Stimulated activated CD8-positive, alpha-beta memory T cell treated with anti-CD3 and anti-CD28 coated beads, Interleukin-4, amount 100 ng/mL, for 24 hours (primary cell): ENCODE results near the gene HABP2.

ENCODE experiments used
- DNase-seq: peaks from one replicate; pipeline ENCODE4 v3.0.0-alpha.2; 2020; ENCODE audit warnings: low read depth

The HABP2 gene

DNA sequence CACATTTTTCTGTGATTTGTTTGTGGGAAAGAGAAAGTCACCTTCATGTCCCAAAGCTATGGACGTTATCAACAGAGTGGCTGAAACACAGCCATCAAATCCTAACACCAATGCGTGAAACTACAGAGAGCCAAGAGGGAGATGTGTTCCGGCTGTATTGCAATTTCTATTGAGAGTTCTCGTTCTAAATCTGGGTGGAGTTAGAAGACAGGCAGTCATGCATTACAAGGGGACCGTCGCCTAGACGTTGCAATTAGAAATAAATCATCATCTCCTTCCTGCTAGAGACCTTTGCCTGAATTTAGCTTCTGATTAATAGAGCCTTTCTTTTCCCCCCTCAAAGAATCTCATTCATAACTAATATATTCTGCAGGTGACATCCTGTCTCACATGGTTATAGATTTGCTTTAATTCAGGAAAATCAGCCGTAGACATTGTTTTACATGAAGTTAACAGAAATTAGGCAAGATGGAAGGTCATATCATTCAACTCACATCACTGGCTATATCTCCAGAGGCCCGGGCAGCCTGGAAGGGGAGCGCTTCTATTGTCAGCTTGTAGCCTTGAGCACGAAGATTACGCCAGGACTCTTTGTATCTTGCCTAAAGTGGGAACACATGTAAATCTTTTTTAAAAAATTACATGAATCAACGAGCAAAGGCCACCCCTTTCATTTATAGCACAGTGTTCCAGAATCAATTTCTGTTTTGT is 52.6 kb downstream of the HABP2 start:
- DNase-seq: no peak

DNA sequence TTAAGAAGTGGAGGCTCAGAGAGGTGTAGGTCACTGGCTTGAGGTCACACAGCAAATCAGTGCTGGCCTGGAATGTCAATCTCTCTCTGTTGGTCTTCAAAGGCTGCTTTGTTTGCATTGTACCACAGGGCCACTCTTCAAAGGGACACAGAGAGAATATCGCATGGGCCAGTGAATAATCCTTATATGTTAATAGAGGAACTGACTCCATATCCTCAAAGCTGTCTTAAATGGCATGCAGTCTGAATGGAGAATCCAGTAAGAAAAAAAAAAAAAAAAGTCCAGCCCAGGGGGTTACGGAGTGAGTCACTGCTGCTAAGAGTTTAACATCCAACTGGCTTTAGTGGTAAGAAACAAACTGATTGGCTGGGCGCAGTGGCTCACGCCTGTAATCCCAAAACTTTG is 56.9 kb downstream of the HABP2 start:
- no peak for DNase-seq

DNA sequence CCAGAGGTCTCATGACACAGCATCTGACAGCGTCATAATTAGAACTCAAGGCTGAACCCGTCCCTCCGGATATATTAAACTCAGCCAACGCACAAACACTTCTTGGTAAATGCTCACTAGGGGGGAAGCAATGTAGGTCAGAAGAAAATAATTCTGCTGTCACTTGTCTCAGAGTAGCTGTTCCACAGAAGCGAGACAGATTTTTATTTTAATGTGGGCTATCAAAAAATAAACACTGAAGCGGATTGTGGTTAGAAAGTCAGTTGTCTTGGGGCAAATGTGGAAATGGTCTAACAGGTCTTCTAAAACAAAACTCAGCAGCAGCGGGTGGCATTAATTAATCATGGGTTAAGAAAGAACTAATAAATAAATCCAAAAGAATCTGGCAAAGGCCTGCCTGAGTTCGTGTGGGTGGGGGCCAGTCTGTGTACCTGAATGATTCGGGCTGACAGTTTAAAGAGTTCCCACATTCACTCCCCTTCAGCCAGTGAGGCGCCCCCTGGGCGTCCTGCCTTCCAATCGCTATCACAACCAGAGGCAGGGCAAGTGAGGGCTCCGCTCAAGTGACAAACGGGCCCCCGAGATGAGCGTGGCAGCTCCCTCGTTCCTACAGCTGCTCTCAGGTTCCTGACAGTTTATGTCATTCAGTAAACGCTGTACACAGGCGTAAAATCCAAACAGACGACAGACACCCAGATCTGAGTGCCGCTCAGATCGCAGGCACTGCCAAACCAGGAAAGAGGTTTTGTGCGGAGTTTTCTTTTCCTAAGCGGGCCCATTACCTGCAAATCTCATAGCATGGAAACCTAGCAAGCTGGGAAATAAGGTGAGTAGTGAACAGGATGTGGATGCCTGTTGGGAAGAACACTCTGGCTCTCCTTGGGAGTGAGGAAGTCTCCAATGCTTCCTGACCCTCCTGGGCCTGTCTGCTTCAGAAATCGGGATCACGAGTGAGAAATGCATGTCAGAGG is 58.1 kb downstream of the HABP2 start:
- no peak for DNase-seq

DNA sequence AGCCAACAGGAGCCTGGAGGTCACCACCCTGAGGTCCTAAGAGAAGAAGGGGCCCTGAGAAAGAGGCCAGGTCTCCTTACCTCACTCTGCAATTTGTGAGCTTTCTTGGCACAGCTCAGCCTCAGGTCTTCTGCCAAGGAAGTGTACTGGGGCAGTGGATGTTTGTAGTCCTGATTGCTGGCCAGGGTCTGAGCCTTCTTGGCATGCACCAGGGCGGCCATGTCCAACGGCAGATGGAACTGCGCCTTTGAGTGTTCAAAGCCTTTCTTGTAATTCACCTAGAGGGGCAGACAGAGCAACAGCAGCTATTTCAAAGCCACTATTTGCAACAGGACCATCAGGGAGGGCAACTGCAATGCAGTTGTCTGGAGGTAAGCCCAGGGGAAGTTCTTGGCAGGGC is 59.3 kb downstream of the HABP2 start:
- no peak for DNase-seq

DNA sequence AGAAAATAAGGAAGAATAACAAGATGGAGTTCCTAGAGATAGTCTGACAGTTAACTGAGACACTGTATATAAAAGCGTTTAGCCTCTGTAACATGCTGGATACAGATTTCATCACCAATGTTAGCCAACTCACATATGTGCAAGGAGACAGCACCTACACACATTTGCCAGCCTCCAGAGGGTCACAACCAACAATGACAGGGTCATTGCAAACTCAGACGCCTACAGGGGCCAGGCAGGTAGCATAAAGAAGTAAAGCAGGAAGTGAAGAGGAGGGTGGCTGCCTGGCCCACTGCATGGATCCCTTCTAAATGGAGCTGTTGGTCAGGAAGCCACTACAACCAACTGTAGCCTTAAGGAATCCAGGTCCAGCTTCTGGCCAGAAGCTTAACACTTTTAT is 60.6 kb downstream of the HABP2 start:
- no peak for DNase-seq

DNA sequence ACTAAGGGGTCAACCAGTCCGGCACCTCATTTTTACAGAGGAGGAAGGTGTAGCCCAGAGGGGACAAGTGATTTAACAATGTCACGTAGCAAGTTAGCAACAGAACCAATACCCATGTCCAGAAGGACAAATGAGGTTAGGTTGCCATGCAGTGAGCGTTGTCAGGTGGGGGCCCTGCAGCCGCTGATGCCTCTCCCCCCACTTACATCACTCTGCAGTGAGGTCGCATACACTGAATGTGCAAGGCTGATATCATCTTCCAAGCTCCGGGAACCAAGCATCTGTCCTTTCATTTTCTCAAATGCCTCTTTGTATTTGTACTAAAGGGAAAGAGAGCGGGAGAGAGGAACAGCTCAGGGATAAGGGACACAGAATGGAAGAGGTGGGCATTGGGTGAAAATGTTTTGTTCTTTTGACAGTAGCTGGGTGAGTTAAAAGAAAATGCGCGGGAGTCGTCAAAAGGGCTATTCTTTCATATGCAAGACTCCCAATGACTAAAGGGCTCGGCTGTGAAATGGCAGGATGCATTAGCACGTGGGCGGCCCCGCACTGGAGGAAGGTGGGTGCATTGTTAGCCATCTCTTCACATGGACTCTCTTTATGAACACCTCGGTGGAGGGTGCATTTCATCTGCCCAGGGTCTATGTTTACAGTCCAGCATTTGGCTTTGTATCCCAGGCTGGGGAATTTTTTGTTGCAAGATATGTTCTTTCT is 61.3 kb downstream of the HABP2 start:
- DNase-seq: no peak

DNA sequence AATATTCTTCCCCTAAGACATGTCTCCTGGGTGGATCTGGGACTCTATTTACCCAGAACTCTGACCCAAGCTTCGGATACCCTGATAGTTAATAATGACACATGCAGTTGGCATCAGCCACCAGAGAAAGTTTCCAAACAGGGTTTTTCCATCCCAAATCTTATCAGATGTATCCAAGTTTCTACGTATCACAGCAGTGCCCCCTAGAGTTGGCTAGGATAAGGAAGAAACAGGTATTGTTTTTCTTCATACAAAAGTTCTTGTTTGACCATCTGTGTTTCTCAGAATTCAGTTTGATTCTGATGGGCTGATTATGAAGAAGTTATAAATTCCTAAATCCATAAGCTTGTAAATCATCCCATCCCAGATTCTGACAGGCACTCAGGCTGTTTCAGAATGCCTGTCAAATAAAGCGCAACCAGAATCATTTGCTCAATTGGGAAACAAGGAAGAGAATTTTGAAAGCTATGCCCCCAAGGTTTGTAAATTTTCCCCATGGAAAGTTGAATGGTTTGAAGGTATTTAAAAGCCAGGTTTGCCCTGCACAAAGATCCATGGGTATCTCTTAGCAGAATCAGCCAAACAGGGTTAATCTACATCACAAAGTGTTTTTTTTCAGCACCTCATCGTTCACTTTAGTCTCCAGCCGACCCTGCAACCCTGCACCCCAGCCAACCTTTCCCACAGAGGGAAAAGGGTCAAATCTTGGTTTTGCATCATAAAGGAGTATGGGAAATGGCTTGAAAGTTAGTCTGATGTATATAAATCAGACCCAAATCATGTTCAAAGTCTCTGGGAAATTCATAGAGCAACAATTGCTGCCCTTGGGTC is 63.6 kb downstream of the HABP2 start:
- DNase-seq: no peak

DNA sequence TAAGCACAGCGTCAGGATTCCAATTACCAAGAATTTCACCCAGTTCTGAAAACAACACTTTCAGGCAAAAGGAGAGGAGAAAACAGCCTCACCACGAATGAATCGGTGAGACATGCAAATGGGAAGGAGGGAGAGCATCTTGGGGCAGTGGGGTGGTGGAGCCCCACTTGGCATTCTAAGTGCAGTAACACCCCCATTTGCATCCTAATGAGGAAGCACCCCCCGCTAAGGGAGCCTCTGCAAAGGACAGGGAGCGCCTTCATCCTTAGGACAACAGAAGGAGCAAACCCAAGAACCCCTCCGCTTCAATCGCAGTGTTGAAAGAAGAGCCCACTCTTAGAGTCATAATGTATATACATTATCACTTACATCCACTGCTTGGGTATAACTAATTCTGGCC is 64.2 kb downstream of the HABP2 start:
- no peak for DNase-seq

DNA sequence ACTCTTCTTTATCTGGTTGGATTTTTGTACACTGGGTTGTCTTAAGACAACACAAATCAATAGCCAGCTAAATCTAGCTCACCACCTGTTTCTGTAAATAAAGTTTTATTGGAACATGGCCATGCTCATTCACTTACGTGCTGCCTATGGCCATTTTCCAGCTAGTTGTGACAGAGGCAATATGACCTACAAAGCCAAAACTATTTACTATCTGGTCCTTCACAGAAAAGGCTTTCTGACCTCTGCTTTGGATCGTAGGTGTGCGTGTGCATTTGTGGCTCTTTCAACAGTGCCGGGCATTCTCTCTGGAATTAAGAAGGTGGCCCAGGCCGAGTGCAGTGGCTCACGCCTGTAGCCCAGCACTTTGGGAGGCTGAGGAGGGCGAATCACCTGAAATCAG is 65.5 kb downstream of the HABP2 start:
- DNase-seq: no peak

DNA sequence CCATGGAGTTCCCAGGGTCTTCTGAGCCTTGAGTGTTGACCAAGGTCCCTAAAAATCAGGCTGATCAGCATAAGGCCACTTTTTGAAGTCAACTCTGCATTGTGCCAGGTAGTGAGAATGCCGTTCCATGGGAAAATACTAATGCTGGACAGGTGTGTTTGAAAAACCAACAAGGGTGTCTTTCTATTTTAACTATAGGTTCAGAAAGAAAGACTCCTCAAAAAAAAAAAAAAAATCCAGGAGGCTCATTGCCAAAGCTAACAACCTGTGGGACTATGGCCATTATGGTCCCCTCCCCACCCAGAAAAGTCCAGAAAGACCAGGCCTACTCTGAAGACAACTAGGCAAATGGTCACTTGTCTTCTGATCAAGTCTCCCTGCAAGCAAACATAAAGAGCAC is 66.5 kb downstream of the HABP2 start:
- DNase-seq: no peak

DNA sequence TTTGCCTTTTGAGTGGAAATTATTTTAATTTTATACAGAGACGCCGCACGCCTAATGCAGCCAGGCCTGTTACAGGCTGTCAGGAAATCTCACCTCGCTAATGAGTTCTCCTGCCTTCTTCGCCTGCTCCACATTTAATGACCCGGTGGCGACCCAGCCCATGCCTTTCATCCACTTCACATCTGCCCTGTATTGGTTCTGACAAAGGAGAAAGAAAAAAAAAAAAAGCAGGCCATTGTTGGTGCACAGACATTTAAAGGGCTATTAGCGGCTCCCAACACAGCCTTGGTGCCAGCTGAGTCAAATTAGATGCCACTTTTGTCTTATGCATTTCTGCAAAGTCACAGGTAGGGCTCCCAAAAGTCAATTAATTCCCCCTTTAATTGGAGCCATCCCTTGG is 67.7 kb downstream of the HABP2 start:
- DNase-seq: no peak

DNA sequence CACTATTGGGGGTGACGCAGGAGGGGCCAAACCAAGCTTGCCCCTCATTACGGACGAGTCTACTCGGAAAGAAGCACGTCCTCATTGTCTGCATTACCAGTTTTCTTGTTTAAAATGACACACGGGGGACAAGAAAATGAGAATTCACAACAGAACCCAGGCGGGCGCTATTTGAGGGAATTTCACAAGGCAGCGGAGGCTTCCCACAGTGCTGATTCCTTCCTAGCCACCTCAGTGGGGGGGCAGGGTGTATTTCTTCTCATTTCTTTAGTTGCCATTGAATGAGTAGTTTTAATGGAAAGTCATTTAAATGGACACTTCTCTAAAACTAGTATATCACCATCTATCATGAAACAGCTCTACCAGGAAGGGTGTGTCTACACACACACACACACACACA is 68.1 kb downstream of the HABP2 start:
- DNase-seq: no peak

DNA sequence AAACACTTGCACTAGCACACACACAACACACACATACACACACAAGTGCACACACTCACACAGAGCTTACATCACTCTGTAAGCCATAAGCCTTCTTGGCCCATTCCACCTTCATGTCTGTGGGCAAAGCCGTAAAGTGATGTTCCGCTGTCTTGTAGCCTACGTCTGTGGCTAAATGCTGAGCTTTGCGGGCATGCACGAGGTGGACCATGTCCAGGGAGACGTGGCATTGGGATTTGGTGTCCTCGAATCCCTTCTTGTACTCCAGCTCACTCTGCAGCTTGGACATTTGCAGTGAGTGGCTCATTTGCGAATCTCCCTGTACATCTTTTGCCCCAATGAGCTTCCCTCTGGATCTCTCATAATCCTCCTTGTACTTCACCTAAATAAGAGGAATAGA is 68.9 kb downstream of the HABP2 start:
- no peak for DNase-seq

DNA sequence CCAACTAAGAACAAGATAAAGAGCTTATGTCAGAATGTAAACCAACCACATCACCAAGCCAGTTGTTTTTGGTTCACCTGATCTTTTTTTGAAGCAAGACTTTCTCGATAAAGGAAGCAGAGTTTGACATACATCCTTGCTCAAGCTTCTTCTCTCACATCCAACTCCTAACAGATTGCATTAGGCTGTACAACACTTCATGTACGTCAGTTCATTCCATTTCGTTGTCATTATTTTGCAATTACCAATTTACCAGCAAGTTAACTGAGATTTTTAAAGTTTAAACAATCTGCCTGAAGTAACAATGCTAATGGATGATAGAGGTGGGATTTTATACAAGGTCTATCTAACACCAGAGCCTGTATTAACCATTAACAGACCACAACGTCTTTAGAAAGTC is 70.0 kb downstream of the HABP2 start:
- DNase-seq: no peak

DNA sequence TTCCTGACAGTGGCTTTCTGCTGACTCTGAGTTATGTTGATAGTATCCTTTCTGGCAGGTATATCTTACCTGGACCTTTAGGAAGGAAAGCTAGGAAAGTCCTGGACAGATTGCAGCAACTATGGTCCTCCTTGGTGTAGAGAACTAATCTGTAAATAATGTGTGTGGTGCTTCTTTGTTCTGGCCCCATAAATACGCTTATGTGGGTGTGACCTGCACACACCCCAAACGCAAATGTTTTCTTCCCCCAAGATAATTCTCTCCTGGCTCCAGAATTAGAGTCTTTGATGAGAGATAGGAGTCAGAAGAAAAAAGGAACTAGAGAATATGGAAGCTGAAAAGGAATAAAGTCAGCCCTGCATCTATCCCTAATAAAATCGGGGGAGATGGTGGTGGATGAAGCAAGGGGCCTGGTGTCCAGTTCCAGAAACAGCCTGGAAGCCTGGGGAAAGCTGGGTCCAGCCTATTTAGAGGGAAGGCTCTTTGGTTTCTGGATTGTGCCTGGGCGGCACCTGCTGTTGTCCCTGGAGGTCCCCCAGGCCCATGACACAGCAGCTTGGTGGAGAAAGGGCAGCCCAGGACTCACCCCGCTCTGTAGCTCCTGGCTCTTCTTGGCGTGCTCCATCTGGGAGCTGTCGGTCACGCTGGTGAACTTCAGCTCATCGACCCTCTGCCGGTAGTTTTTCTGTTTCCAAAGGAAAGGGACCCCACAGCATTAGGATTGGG is 72.8 kb downstream of the HABP2 start:
- no peak for DNase-seq

DNA sequence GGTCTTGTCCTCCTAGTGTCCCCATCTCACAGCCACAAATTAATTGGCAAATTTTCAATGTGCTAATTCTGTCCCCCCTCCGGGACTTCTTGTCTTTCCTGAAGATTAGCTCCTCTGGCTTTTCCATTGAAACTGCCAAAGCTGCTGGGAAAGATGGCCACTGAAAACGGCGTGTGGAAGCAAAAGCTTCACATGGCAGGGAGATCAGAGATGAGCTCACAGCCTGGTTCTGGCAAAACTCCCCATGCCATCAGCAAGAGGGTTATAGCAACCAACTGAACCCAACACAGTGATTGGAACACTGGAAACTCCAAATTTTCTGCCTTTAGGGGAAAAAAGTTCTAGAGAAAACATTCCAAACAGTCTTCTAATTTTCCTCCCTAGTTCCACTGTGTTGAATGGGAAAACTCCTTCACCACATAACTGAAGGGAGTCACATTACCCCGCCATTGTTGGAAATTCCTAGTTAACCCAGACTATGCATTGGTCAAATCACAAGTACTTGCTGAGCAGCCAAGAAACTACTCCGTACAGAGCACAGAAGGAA is 74.0 kb downstream of the HABP2 start:
- no peak for DNase-seq

DNA sequence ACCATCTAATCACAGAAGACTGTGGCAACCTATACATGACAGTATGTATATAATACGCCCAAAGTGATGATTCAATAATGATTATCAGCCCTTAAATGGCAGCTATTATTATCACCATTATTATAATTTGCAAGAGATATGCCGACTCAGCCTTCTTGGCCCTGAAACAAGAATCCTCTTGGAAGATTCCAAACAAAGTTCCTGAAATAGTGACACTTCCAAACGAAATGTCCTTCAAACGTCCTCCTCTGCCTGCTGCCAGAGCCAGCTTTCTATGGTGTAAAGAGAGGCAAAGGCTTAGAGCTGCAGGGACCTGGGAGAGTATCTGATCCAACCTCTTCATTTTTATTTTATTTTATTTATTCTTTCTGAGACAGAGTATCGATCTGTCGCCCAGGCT is 75.0 kb downstream of the HABP2 start:
- DNase-seq: no peak

DNA sequence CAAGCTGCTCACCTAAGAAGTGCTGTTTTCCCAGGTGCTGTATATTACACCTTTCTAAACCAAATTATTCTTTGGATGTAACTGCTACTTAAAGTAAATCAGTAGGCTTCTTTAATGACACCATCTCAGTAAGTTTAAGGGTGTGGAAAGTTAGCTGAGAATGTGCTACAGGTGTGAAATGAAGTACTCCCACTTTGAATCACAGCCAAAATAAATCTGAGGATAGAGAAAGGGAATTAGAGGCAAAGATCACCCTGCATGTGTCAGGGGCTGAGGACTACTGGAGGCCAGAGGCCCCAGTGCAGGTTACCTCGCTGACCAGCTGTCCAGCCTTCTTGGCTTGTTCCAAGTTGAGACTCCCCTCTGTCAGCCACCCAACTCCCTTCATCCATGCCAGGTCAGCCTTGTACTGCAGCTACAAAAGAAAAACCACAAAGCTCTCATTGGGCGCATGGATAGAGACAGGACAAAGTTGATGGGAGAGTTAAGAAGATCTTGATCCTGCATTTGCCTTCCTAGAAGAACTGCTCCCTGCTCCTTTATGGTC is 75.8 kb downstream of the HABP2 start:
- DNase-seq: no peak

DNA sequence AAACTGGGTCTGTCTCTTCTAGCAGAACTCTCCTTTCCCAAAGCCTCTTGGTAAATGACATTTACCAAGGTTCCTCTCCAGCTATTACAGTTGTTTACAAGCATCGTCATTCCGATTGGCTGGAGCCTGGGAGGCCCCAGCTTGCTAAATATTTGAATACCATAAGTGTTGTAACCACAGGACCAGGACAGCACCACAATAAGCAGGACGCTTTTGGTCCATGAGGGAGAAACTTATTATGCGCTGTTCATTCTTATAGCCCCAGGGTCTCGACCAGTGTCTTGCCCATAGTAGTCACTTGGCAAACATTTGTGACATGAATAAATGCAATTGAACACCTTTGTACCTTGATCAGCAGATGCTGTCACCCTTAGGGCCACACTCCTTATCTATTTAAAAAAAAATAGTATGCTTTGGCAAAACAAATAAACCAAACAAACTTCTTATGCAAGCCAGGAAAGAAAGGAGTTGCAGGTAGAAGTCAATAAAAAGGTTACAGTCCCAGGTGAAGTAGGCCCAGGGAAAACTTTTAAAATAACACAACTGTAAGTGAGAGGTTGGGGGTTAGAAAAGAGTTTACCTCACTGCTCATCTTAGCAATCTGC is 78.2 kb downstream of the HABP2 start:
- no peak for DNase-seq

DNA sequence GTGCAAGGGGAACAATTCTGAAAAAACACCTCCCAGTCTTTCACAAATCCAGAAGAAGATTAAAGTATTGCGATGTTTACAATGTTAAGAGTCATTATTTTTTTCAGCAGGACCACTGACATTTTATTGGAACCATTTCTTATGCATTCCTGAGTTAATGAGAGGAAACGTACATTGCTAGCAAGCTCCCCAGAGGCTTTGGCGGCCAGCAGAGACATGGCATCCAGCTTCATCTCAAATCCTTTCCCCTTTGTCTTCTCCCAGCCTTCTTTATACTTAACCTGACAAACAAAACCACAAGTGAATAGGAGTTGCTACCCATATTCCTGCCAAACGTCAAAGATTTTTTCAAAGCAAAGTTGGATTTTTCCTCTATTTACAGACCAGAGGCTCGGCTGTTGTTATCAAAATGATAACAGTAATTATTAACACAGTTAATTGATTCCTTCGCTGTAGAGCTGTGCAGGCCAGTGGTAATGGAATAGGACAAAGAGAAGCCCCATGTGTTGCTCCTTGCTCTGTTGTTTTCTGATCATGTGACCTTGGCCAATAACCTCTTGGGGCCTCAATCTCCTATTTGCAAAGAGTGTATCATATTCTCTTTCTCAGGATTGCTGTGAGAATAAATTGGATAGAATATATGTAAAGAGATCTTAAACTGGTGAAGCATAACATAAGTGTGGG is 79.0 kb downstream of the HABP2 start:
- DNase-seq: no peak
